Measurements from ENCODE around the gene RGS17. TPM values are rescaled to one million over a fixed set of nuclear protein-coding genes. Genes with fewer than 3 reads are reported as not detected.

RGS17 gene
- total and polyA plus RNA-seq, 2 of the 13 experiments (the other 11 are each of a cell fraction or from before 2014, with no cell fraction given): 0.04 TPM; not detected in 1

GRCh38 chr6:152982904-152983636 is 148.0 kb downstream of the RGS17 start, which contains the start of gene FBXO5 (continued):
- peak; percentile 49; the same call in 1 of the 2 replicates for TF ChIP-seq SP1 (IDR thresholded peaks at IDR 0.05)
- TF ChIP-seq SP1 (CRISPR knock-in tag; IDR thresholded peaks at IDR 0.05): peak; percentile 95
- TF ChIP-seq, protein P1, sequence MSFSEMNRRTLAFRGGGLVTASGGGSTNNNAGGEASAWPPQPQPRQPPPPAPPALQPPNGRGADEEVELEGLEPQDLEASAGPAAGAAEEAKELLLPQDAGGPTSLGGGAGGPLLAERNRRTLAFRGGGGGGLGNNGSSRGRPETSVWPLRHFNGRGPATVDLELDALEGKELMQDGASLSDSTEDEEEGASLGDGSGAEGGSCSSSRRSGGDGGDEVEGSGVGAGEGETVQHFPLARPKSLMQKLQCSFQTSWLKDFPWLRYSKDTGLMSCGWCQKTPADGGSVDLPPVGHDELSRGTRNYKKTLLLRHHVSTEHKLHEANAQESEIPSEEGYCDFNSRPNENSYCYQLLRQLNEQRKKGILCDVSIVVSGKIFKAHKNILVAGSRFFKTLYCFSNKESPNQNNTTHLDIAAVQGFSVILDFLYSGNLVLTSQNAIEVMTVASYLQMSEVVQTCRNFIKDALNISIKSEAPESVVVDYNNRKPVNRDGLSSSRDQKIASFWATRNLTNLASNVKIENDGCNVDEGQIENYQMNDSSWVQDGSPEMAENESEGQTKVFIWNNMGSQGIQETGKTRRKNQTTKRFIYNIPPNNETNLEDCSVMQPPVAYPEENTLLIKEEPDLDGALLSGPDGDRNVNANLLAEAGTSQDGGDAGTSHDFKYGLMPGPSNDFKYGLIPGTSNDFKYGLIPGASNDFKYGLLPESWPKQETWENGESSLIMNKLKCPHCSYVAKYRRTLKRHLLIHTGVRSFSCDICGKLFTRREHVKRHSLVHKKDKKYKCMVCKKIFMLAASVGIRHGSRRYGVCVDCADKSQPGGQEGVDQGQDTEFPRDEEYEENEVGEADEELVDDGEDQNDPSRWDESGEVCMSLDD (CRISPR knock-in tag; IDR thresholded peaks at IDR 0.05; ENCODE audit: borderline replicate concordance): peak; percentile 78; the same call in 1 of the 2 replicates
- peak; percentile 30; the same call in 1 of the 2 replicates for TF ChIP-seq REPIN1 (CRISPR knock-in tag; IDR thresholded peaks at IDR 0.05; ENCODE audit: borderline replicate concordance, low read depth)
- TF ChIP-seq ZNF260 (CRISPR knock-in tag; IDR thresholded peaks at IDR 0.05; ENCODE audit: borderline replicate concordance, low read depth): no peak
- no peak; the same call in 1 of the 2 replicates for TF ChIP-seq ZFYVE20 (CRISPR knock-in tag; IDR thresholded peaks at IDR 0.05; ENCODE audit: borderline replicate concordance, low read depth)
- TF ChIP-seq ATF1 (CRISPR knock-in tag; IDR thresholded peaks at IDR 0.05): no peak
- TF ChIP-seq PRPF4 (IDR thresholded peaks at IDR 0.05; ENCODE audit: low read depth, low read length, poor library complexity, severe bottlenecking): no peak
- TF ChIP-seq, protein P2, sequence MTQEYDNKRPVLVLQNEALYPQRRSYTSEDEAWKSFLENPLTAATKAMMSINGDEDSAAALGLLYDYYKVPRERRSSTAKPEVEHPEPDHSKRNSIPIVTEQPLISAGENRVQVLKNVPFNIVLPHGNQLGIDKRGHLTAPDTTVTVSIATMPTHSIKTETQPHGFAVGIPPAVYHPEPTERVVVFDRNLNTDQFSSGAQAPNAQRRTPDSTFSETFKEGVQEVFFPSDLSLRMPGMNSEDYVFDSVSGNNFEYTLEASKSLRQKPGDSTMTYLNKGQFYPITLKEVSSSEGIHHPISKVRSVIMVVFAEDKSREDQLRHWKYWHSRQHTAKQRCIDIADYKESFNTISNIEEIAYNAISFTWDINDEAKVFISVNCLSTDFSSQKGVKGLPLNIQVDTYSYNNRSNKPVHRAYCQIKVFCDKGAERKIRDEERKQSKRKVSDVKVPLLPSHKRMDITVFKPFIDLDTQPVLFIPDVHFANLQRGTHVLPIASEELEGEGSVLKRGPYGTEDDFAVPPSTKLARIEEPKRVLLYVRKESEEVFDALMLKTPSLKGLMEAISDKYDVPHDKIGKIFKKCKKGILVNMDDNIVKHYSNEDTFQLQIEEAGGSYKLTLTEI (CRISPR knock-in tag; conservative IDR thresholded peaks at IDR 0.05): no peak
- TF ChIP-seq ZNF816 (CRISPR knock-in tag; IDR thresholded peaks at IDR 0.05; ENCODE audit: borderline replicate concordance): peak; percentile 94
- no peak for TF ChIP-seq SMC3 (IDR thresholded peaks at IDR 0.05; ENCODE audit: low read length)
- no peak for TF ChIP-seq ZFP36L2 (CRISPR knock-in tag; IDR thresholded peaks at IDR 0.05)
- TF ChIP-seq ZNF138 (CRISPR knock-in tag; IDR thresholded peaks at IDR 0.05; ENCODE audit: low read depth): peak; percentile 83; the same call in 1 of the 2 replicates
- TF ChIP-seq ZNF3 (CRISPR knock-in tag; IDR thresholded peaks at IDR 0.05): no peak
- no peak for TF ChIP-seq JUND (CRISPR knock-in tag; IDR thresholded peaks at IDR 0.05)
- peak; percentile 94 for TF ChIP-seq ZNF605 (CRISPR knock-in tag; IDR thresholded peaks at IDR 0.05)
- TF ChIP-seq ZNF709 (CRISPR knock-in tag; IDR thresholded peaks at IDR 0.05): peak; percentile 66; the same call in 1 of the 2 replicates
- no peak for TF ChIP-seq PATZ1 (CRISPR knock-in tag; IDR thresholded peaks at IDR 0.05)
- peak; percentile 19 for TF ChIP-seq ZNF883 (CRISPR knock-in tag; IDR thresholded peaks at IDR 0.05; ENCODE audit: not compliant biosample characterization)
- peak; percentile 80; the same call in 1 of the 2 replicates for TF ChIP-seq ZNF564 (CRISPR knock-in tag; IDR thresholded peaks at IDR 0.05)
- no peak for TF ChIP-seq ZNF496 (CRISPR knock-in tag; IDR thresholded peaks at IDR 0.05; ENCODE audit: insufficient replicate concordance)
- TF ChIP-seq RNF2 (conservative IDR thresholded peaks at IDR 0.05; ENCODE audit: low read depth): peak; percentile 71; the same call in 1 of the 2 replicates
- peak; percentile 88 for TF ChIP-seq NR2C2 (CRISPR knock-in tag; IDR thresholded peaks at IDR 0.05; ENCODE audit: borderline replicate concordance)
